Keratinocyte (primary cell): ENCODE data around the gene SLC39A10. TPM values are rescaled to one million over a fixed set of nuclear protein-coding genes. Genes with fewer than 3 reads are reported as not detected.

ENCODE experiments used
- DNase-seq: peaks from one replicate; pipeline ENCODE4 v3.0.0-alpha.2; 2011; ENCODE audit warnings: low read depth, missing footprints, low spot score
- FAIRE-seq: peaks from 2 replicates; lab custom pipeline; 2011; peaks lifted over from hg19 to GRCh38; lab: Jason Lieb, UNC
- H2AFZ ChIP-seq: 2 replicates; pipeline ENCODE4 v1.6.0; 2012; ENCODE audit warnings: low read length, control low read depth, inconsistent platforms; ENCODE audit not compliant: control insufficient read depth
- H3K27ac ChIP-seq: 2 replicates; pipeline ENCODE4 v1.5.1; 2011; ENCODE audit warnings: low read length; ENCODE audit not compliant: control insufficient read depth, insufficient read depth
- H3K27me3 ChIP-seq: 3 replicates; pipeline ENCODE4 v1.6.0; 2011; ENCODE audit warnings: low read length; ENCODE audit not compliant: control insufficient read depth, insufficient read depth; ENCODE audit errors: extremely low read depth
- H3K36me3 ChIP-seq, 2 experiments: 2 replicates in 1 of 2; 3 replicates in 1 of 2; pipeline ENCODE4 v1.5.1; 2011; ENCODE audit warnings: low read length in 2 of 2, mild to moderate bottlenecking in 1 of 2; ENCODE audit not compliant: control insufficient read depth in 2 of 2, insufficient read depth in 2 of 2; ENCODE audit errors: extremely low read depth in 1 of 2
- H3K4me1 ChIP-seq: 3 replicates; pipeline ENCODE4 v1.5.1; 2011; ENCODE audit warnings: low read length; ENCODE audit not compliant: control insufficient read depth, insufficient read depth; ENCODE audit errors: extremely low read depth
- H3K4me2 ChIP-seq: 3 replicates; pipeline ENCODE4 v1.6.0; 2011; ENCODE audit warnings: low read depth, low read length; ENCODE audit not compliant: control insufficient read depth, insufficient read depth; ENCODE audit errors: extremely low read depth
- H3K4me3 ChIP-seq, 3 experiments: fragments of 200-600 bp in 1 of 3; sonication (generic) in 1 of 3; 2 replicates in 2 of 3; 3 replicates in 1 of 3; pipeline ENCODE4 v1.5.1; 2011 to 2016; ENCODE audit warnings: low read length in 3 of 3, mild to moderate bottlenecking in 3 of 3, control low read depth in 2 of 3, inconsistent platforms in 1 of 3, low read depth in 1 of 3, mixed read lengths in 1 of 3, mixed run types in 1 of 3, moderate library complexity in 1 of 3; ENCODE audit not compliant: control insufficient read depth in 2 of 3, insufficient read depth in 2 of 3; ENCODE audit errors: extremely low read depth in 1 of 3
- H3K79me2 ChIP-seq: 2 replicates; pipeline ENCODE4 v1.6.0; 2012; ENCODE audit warnings: low read length; ENCODE audit not compliant: control insufficient read depth, insufficient read depth
- H3K9ac ChIP-seq: 3 replicates; pipeline ENCODE4 v1.6.0; 2011; ENCODE audit warnings: low read length; ENCODE audit not compliant: control insufficient read depth, insufficient read depth; ENCODE audit errors: extremely low read depth
- H3K9me1 ChIP-seq: 3 replicates; pipeline ENCODE4 v1.6.0; 2011; ENCODE audit warnings: low read length; ENCODE audit not compliant: control insufficient read depth, insufficient read depth; ENCODE audit errors: extremely low read depth
- H3K9me3 ChIP-seq: 2 replicates; pipeline ENCODE4 v1.5.1; 2012; ENCODE audit warnings: low read depth, low read length; ENCODE audit not compliant: control insufficient read depth
- H4K20me1 ChIP-seq: 3 replicates; pipeline ENCODE4 v1.6.0; 2011; ENCODE audit warnings: low read length; ENCODE audit not compliant: control insufficient read depth, insufficient read depth; ENCODE audit errors: extremely low read depth
- CTCF ChIP-seq, 3 experiments: IDR thresholded peaks in 1 of 3; conservative IDR thresholded peaks in 1 of 3; optimal IDR thresholded peaks in 1 of 3; 2 replicates in 2 of 3; 3 replicates in 1 of 3; pipeline versions ENCODE3 to v1.5.1; 2011; ENCODE audit warnings: low read length in 3 of 3, mild to moderate bottlenecking in 3 of 3, moderate library complexity in 2 of 3, control low read depth in 1 of 3, inconsistent platforms in 1 of 3; ENCODE audit not compliant: insufficient read depth in 2 of 3; ENCODE audit errors: extremely low read depth in 1 of 3
- EZH2 ChIP-seq: IDR thresholded peaks from one replicate; pipeline ENCODE4 v1.6.1; 2012; ENCODE audit warnings: inconsistent platforms, mild to moderate bottlenecking, low read length, moderate library complexity
- dilution Hi-C: fragments of 300-500 bp; cut with MboI; formaldehyde crosslinking; loops from one replicate; pipeline ENCODE4 v1.7.0; 2020; ENCODE audit warnings: low sequenced_read_pairs; ENCODE audit not compliant: extremely low pct_ligation_motif_present
- polyA plus RNA-seq, 5 experiments: library from polyadenylated mRNA; depleted of rRNA in 3 of 5; stranded (reverse) in 3 of 5; stranded (forward) in 1 of 5; unstranded in 1 of 5; fragments of >200 nt; gene quantifications; 1 replicate in 1 of 5; 2 replicates in 3 of 5; 3 replicates in 1 of 5; pipeline versions ENCODE4 v1.2.1 to v1.2.3, GENCODE V29; 2011 to 2012; ENCODE audit warnings: missing spikeins in 2 of 5, low read depth in 1 of 5, low replicate concordance in 1 of 5

Gene SLC39A10
- polyA plus RNA-seq, 1 donor (not counting 4 experiments of a cell fraction or from before 2014, with no cell fraction given): 19.4 TPM

- Histone ChIP-seq H3K4me3 (no peak overlapping the region), H3K9ac (no peak overlapping the region), H4K20me1 (no peaks in the 10 kb centered on the region), H3K79me2 (no peaks in the 10 kb centered on the region), H3K4me1 (peaks cover 2% of the 10 kb centered on the region), H3K27ac (no peak overlapping the region), H3K4me2 (no peak overlapping the region), H3K9me1 (no peaks in the 10 kb centered on the region), H3K36me3 (peaks cover 0 to 3% of the 10 kb centered on the region in 2 experiments), H2AFZ (no peak overlapping the region), H3K9me3 (no peaks in the 10 kb centered on the region), H3K27me3 (no peaks in the 10 kb centered on the region)
- dilution Hi-C loops: no loop called here
- DNase-seq (no peak), FAIRE-seq (no peak)
- TF ChIP-seq EZH2 (no peak), CTCF (optimal IDR thresholded peaks at IDR 0.05 in 1 of 3, IDR thresholded peaks at IDR 0.05 in 1 of 3, conservative IDR thresholded peaks at IDR 0.05 in 1 of 3; ENCODE audit: extremely low read depth in 1 of 3, insufficient read depth in 2 of 3, low read length in 3 of 3) (no peak)
Observed at GRCh38 chr2:195732574-195732973, 75.5 kb downstream of the SLC39A10 start.

GRCh38 chr2:195733831-195734230 is 76.8 kb downstream of the SLC39A10 start:
- dilution Hi-C loops: no loop called here
- Histone ChIP-seq H3K27ac (no peak overlapping the region), H2AFZ (no peak overlapping the region), H3K4me3 (no peak overlapping the region), H3K79me2 (no peaks in the 10 kb centered on the region), H3K9ac (no peak overlapping the region), H3K4me2 (no peak overlapping the region), H4K20me1 (no peaks in the 10 kb centered on the region), H3K9me3 (no peaks in the 10 kb centered on the region), H3K4me1 (peaks cover 2% of the 10 kb centered on the region), H3K36me3 (peaks cover 0 to 1% of the 10 kb centered on the region in 2 experiments), H3K27me3 (no peaks in the 10 kb centered on the region), H3K9me1 (no peaks in the 10 kb centered on the region)
- TF ChIP-seq CTCF (optimal IDR thresholded peaks at IDR 0.05 in 1 of 3, IDR thresholded peaks at IDR 0.05 in 1 of 3, conservative IDR thresholded peaks at IDR 0.05 in 1 of 3; ENCODE audit: extremely low read depth in 1 of 3, insufficient read depth in 2 of 3, low read length in 3 of 3) (no peak), EZH2 (no peak)
- no peak for FAIRE-seq
- no peak for DNase-seq
